Stimulated activated CD4-positive, alpha-beta T cell treated with anti-CD3 and anti-CD28 coated beads, TNF-alpha, amount 100 ng/mL, for 4 hours (primary cell): ENCODE results near the gene INO80D.
"Not testable (repeated sequence)": the region's sequence is repeated elsewhere in the genome, so short reads cannot be mapped to it uniquely, and the experiment has no call there.

Experiments
- DNase-seq, 3 experiments: peaks; one replicate each; pipeline ENCODE4 v3.0.0-alpha.2; 2020; ENCODE audit warnings: low read depth in 3 of 3

INO80D gene

DNA sequence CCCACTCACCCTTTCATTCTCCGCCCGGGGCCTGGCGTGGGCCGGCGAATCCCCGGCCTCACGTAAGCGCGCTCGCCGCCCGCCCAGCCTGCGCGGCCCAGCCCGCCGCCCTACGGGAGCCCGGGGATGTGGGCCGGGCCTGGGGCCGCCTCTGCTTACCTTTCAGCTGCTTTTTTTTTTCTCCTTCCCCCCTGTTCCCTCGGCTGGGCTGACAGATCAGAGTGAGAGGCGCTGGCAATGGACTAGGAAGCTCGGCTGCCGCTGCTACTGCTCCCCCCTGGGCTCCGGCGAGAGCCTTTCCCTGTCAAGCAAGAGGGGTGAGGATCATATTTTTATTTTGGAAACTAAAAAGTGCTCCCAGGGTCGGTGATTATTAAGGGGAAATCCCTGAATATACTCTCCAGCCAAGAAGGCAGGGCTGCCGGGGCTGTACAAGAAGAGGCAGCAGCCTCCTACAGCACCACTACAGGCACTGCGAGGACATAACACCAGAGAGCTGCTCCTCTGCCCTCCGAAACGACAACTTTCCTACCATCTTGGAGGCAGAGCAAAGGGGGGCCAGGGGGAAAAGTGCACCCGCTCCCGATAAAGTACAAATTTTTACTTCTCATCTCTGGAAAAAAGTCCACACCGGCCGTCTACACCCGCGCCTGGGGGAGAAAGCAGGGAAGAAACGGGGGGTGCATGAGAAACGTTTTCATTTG lies at the start of gene INO80D:
INO80D (minus strand) TSS at position 433 of the 704 bp plus-strand sequence. CDS start 23,158 bp downstream, outside the sequence.
- peak; percentile 58 to 63 (median 59) for DNase-seq

DNA sequence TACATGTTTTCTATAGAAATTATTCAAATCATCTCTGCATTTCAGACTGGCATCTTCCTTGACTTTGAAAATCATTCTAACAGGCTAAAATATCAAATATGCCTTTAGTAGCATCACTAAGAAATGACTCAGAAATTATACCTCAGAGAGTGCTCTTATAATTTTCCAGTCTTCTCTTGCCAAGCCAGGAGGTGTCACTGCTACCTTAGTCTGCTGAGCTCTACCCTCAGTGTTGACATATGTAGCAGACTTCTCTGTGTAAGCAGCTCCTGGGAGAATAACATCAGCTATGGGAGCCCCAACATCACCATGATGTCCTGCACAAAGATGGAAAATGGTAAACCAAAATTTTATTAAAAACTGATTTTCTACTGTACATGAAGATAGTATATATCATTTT lies 41.7 kb upstream of the INO80D start:
- DNase-seq = no peak

- no peak for DNase-seq
Measured at GRCh38 chr2:206125901-206126300, 39.9 kb upstream of the INO80D start.

- DNase-seq = not testable (repeated sequence)
Measured at GRCh38 chr2:206122569-206122968, 36.6 kb upstream of the INO80D start.

DNA sequence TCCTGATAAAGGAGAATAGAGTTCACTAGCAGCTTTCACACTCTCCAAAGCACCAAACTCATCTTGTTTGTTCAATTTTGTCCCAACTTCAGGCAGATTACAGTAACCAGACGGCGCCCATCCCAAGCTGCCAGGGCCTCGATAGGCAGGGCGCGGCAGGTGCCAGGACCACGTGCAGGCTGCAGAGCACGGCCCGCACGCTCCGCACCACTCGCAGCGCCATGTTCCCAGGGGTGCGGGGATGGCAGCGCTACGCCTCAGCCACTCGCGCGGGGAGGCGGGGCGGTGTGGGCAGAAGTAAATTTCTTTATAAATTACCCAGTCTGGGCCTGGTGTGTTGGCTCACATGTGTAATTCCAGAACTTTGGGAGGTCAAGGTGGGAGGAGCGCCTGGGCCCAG lies 30.3 kb upstream of the INO80D start:
- no peak for DNase-seq

GRCh38 chr2:206115026-206115578 lies 29.1 kb upstream of the INO80D start:
- DNase-seq = no peak

- no peak for DNase-seq
Measured at GRCh38 chr2:206112846-206113547, 27.0 kb upstream of the INO80D start.

DNA sequence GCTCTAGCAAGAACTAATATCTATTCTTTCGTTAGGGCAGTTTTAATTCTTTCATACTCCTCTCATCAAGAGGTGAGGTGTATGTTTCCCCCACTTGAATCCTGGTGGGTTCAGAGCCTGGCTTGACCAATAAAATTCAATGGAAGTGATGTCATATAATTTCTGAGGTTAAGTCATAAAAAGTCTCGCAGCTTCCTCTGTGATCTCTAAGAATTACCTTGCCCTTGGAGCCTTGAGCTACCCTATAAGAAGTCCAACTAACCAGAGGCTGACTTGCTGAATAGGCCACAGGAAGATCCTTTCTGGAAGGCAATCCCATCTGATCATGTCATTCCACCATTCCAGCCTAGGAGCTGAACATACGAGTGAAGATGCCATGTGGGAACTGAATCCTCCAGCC lies 26.1 kb upstream of the INO80D start:
- DNase-seq = no peak

- no peak for DNase-seq
Measured at GRCh38 chr2:206108713-206109112, 22.7 kb upstream of the INO80D start.

DNA sequence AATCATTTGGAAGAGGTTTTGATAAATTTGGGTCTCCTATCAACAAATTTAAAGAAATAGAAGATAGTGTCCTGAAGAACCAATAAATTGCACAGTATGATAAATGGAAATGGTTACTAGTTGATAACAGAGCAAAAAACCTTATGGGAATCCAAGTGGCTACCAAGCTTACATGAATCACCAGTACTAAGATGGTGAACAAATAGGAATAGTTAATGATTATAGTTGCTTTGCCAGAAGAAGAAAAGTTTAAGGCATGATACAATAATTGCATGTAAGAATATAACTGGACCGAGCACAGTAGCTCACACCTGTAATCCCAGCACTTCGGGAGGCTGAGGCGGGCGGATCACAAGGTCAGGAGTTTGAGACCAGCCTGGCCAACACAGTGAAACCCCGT lies 19.6 kb upstream of the INO80D start:
- DNase-seq = no peak

DNA sequence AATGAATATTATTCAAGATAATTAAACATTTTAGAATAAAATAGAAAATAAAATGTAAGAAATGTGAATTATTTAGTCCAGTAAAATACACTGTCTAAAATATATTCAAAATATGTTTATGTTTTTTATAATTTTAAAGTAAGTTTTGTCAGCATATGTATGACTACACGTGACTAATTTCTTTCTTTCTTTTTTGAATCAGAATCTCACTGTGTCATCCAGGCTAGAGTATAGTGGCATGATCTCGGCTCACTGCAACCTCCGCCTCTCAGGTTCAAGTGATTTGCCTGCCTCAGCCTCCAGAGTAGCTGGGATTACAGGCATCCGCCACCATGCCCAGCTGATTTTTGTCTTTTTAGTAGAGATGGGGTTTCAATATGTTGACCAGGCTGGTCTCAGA lies 19.1 kb upstream of the INO80D start:
- DNase-seq = no peak

DNA sequence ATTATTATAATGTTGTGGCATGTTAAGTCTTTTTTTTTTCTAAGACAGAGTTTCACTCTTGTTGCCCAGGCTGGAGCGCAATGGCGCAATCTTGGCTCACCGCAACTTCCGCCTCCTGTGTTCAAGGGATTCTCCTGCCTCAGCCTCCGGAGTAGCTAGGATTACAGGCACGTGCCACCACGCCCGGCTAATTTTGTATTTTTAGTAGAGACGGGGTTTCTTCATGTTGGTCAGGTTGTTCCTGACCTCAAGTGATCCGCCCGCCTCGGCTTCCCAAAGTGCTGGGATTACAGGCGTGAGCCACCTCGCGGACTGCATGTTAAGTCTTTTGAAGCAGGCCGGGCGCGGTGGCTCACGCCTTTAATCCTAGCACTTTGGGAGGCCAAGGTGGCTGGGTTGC lies 12.9 kb upstream of the INO80D start:
- not testable (repeated sequence) for DNase-seq

DNA sequence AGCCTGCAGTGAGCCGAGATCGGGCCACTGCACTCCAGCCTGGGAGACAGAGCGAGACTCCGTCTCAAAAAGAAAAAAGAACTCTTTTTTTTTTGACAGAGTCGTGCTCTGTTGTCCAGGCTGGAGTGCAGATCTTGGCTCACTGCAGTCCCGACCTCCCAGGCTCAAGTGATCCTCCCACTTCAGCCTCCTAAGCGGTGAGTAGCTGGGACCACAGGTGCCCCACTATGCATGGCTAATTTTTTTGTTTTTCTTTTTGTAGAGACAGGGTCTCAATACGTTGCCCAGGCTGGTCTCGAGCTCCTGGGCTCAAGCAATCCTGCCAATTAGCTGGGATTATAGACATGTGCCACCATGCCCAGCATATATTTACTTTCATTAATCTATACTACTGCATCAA lies 12.5 kb upstream of the INO80D start:
- DNase-seq = no peak

GRCh38 chr2:206096876-206097275 lies 10.9 kb upstream of the INO80D start:
- DNase-seq = no peak

- no peak for DNase-seq
Measured at GRCh38 chr2:206095536-206096332, 9.8 kb upstream of the INO80D start.

DNA sequence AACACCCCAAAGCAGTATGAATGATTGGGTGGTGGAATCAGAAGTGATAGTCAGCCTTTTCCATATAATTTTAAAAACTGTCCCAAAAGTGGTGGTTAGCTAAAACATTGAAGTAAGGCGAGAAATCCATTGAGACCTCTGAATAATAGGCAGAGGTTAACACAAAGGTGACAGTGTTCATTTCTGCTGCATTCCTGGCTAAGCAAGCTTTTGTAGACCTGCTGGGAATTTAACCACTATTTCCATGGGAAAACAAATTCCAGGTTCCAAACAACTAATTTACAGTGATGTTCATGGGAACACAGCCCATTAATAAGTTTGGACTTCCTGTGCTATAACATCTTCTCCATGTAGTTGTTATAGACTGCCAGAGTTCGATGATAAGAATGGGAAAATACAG lies 6.3 kb upstream of the INO80D start:
- no peak for DNase-seq

- no peak for DNase-seq
Measured at GRCh38 chr2:206088248-206088647, 2.3 kb upstream of the INO80D start.

GRCh38 chr2:206086716-206087350 lies 859 bp upstream of the INO80D start:
- DNase-seq = no peak

DNA sequence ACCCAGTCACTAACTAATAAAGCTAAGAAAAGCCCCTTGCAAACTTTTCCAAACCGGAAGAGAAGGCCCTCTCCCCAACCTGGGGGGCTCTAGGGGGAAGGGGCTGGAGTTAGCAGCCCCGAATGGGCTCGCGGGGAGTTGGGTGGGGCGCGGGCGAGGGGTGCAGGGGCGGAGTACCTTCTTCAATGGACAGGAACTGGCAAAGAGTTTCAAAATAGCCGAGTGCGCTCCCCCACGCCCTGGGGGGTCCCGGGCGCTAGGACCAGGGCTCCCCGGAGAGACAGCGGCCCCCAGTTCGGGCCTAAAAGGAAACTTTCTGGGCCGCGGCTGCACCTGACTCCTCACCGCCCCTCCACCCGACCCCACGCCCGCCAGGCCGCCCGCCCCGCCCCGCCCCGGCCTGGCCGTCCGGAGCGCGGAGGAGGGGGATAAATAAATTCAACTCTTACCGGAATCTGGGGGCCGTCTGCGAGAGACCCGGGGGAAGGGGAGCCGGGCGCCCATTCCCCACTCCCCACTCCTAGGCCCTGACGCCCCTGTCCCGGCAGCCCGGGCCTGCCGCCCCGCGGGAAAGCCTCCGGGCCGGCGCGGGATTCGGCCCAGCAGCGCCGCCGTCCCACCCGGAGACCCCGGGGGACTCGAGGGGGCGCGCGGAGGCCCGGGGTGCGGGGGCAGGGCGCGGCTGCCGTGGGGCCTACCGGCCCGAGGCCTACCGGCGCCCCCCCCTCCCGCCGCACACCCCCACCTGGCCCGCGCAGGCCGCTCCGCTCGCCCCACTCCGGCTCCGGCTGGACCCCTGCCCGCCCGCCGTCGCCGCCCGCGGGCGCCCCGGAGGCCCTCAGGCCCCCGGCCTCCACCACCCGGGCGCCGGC lies 868 bp downstream of the INO80D start:
- peak; percentile 13 to 38 (median 15) for DNase-seq

GRCh38 chr2:206084439-206084869 lies 1.5 kb downstream of the INO80D start:
- peak in 1 of 3 experiments; percentile 5 for DNase-seq
